B cell (primary cell): ENCODE results near the gene RSPH1.

Experiments used
- EZH2 ChIP-seq: IDR thresholded peaks from 2 replicates; pipeline ENCODE4 v1.6.1; 2012; ENCODE audit warnings: borderline replicate concordance, low read depth, mild to moderate bottlenecking, moderate library complexity, low read length; ENCODE audit not compliant: insufficient read depth, poor library complexity, severe bottlenecking
- TF ChIP-seq, protein P1 (sequence below): fragments of 200-600 bp; IDR thresholded peaks from one replicate; pipeline ENCODE4 v1.8.0; 2022; ENCODE audit warnings: antibody characterized with exemption, mild to moderate bottlenecking

- no peak for TF ChIP-seq EZH2
- TF ChIP-seq, protein P1, sequence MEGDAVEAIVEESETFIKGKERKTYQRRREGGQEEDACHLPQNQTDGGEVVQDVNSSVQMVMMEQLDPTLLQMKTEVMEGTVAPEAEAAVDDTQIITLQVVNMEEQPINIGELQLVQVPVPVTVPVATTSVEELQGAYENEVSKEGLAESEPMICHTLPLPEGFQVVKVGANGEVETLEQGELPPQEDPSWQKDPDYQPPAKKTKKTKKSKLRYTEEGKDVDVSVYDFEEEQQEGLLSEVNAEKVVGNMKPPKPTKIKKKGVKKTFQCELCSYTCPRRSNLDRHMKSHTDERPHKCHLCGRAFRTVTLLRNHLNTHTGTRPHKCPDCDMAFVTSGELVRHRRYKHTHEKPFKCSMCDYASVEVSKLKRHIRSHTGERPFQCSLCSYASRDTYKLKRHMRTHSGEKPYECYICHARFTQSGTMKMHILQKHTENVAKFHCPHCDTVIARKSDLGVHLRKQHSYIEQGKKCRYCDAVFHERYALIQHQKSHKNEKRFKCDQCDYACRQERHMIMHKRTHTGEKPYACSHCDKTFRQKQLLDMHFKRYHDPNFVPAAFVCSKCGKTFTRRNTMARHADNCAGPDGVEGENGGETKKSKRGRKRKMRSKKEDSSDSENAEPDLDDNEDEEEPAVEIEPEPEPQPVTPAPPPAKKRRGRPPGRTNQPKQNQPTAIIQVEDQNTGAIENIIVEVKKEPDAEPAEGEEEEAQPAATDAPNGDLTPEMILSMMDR = no peak
Observed at GRCh38 chr21:42426424-42426823, 69.6 kb downstream of the RSPH1 start.
